Activated naive CD4-positive, alpha-beta T cell treated with Interleukin-2 at 50 U/mL for 16 hours (primary cell): ENCODE data around the gene TMPRSS2.
"Not testable (repeated sequence)": the region's sequence is repeated elsewhere in the genome, so short reads cannot be mapped to it uniquely, and the experiment has no call there.

Experiments
- DNase-seq: peaks from one replicate; pipeline ENCODE4 v3.0.0-alpha.2; 2020

Gene TMPRSS2

GRCh38 chr21:41425588-41425953, 82.4 kb downstream of the TMPRSS2 start:
- DNase-seq: no peak

GRCh38 chr21:41423305-41423636, 84.7 kb downstream of the TMPRSS2 start:
- DNase-seq: not testable (repeated sequence)

- DNase-seq: no peak
Observed at GRCh38 chr21:41422546-41423304, 85.2 kb downstream of the TMPRSS2 start.

GRCh38 chr21:41420998-41421397, 87.0 kb downstream of the TMPRSS2 start:
- not testable (repeated sequence) for DNase-seq

- peak; percentile 54 for DNase-seq
Observed at GRCh38 chr21:41419921-41420862, 87.8 kb downstream of the TMPRSS2 start.

GRCh38 chr21:41418956-41419680, 88.8 kb downstream of the TMPRSS2 start:
- no peak for DNase-seq

- no peak for DNase-seq
Observed at GRCh38 chr21:41418393-41418792, 89.6 kb downstream of the TMPRSS2 start.

GRCh38 chr21:41417505-41417904, 90.5 kb downstream of the TMPRSS2 start:
- DNase-seq: not testable (repeated sequence)
